Heart right ventricle (tissue), 16 donors: ENCODE results near the gene SCARF1. TPM values are rescaled to one million over a fixed set of nuclear protein-coding genes. Genes with fewer than 3 reads are reported as not detected.
"Not testable (repeated sequence)": the region's sequence is repeated elsewhere in the genome, so short reads cannot be mapped to it uniquely, and the experiment has no call there.

ENCODE experiments used
- ATAC-seq, 8 donors: fragments of 200-7000 bp; cut with Tn5 transposase; one replicate each; pipeline ENCODE4 v1.9.1; 2020; ENCODE audit warnings: mild to moderate bottlenecking in 8 of 8, moderate library complexity in 8 of 8, moderate number of reproducible peaks in 1 of 8
- DNase-seq, 2 donors: peaks; one replicate each; pipeline ENCODE4 v3.0.0-alpha.2; 2020
- H3K27ac ChIP-seq, 10 donors: fragments of 200-600 bp; sonication (generic) in 2 of 10; one replicate each; pipeline versions ENCODE4 v1.5.0 to v1.8.0; 2020 to 2022; ENCODE audit warnings: mild to moderate bottlenecking in 3 of 10
- H3K27me3 ChIP-seq, 7 donors: fragments of 200-600 bp; one replicate each; pipeline ENCODE4 v1.8.0; 2021 to 2022; ENCODE audit warnings: mild to moderate bottlenecking in 2 of 7
- H3K36me3 ChIP-seq, 9 donors: fragments of 200-600 bp; sonication (generic) in 1 of 9; one replicate each; pipeline versions ENCODE4 v1.5.0 to v1.8.0; 2020 to 2022; ENCODE audit warnings: mild to moderate bottlenecking in 2 of 9
- H3K4me1 ChIP-seq, 9 donors: fragments of 200-600 bp; sonication (generic) in 1 of 9; one replicate each; pipeline versions ENCODE4 v1.5.0 to v1.8.0; 2020 to 2022; ENCODE audit warnings: mild to moderate bottlenecking in 4 of 9
- H3K4me3 ChIP-seq, 10 donors: fragments of 200-600 bp; sonication (generic) in 2 of 10; one replicate each; pipeline versions ENCODE4 v1.5.0 to v1.8.0; 2020 to 2022; ENCODE audit warnings: mild to moderate bottlenecking in 7 of 10, moderate library complexity in 2 of 10
- H3K9me3 ChIP-seq, 11 donors: fragments of 200-600 bp in 10 of 11; sonication (generic) in 2 of 11; one replicate each; pipeline versions ENCODE4 v1.5.0 to v1.8.0; 2013 to 2022; ENCODE audit warnings: mild to moderate bottlenecking in 2 of 11, control low read depth in 1 of 11, moderate library complexity in 1 of 11
- CTCF ChIP-seq, 9 donors: fragments of 200-600 bp; sonication (generic) in 2 of 9; IDR thresholded peaks; one replicate each; pipeline versions ENCODE4 v1.5.0 to v1.8.0; 2021 to 2022; ENCODE audit warnings: antibody characterized with exemption in 9 of 9, mild to moderate bottlenecking in 5 of 9, moderate library complexity in 1 of 9
- WGBS, 2 donors: extraction: QIAGEN DNeasy Blood & Tissue Kit; methylation state at CpG; one replicate each; pipeline ENCODE4 v1.1.7; 2013; ENCODE audit warnings: inconsistent platforms in 1 of 2; 5-methylcytosine and 5-hydroxymethylcytosine counted together
- intact Hi-C, 10 donors: fragments of 100-400 bp; cut with DNase I; formaldehyde crosslinking; loops; one replicate each; pipeline versions ENCODE4 v1.11.1 to v1.14.2; 2022
- polyA plus RNA-seq, 2 donors: library from polyadenylated mRNA; stranded (reverse); fragments of 200-250 nt; gene quantifications; one replicate each; pipeline ENCODE4 v1.2.3, GENCODE V29; 2013
- total RNA-seq, 10 donors: library from RNA; stranded (reverse); fragmentation: NEBNext Ultra II Directional in 3 of 10; extraction: Animal tissue kit (Norgen Biotek cat#: 25700) in 3 of 10; gene quantifications; one replicate each; pipeline versions ENCODE4 v1.2.1 to v1.2.4, GENCODE V29; 2021 to 2023
- donor health status: Arrhythmogenic right ventricular cardiomyopathy.
- donor health status: ischemic (EF 13 %, LVEDD 7.1; RV severe dilation, severe dysfunction).
- donor health status: healthy with polysubstance abuse.
- donor health status: DM: no; HTN: yes; CAD: no.
- donor health status: DM: no; HTN: no; CAD: no.
- donor health status: ischemic (EF 25% LVEDD 6.9; RV normal size, moderate dysfunction).
- donor health status: ischemic (EF 25% LVEDD 5.7; RV mildly dilated, moderate dysfunction).
- donor health status: healthy.
- donor health status: DM: yes; HTN: yes; CAD: no.
- donor health status: Ischemic cardiomyopathy.
- donor health status: ischemic (EF 35%, LVEDD 5.7; RV mildly dilated, moderate dysfunction).
- donor health status: nonischemic (EF 11% LVEDD 7.7; RV severe dilation, severe dysfunction).
- donor health status: DM: yes; HTN: yes; CAD: no.
- donor health status: PGD.
- donor health status: ischemic (EF 29% LVEDD 5.4; RV normal size, mild dysfunction).
- donor health status: nonischemic (EF 23%, LVEDD 6.1; RV moderate dilation, normal function).

SCARF1 gene
- total and polyA plus RNA-seq, 12 donors, result 7.6 to 22.6 (median 13.2) TPM

DNA sequence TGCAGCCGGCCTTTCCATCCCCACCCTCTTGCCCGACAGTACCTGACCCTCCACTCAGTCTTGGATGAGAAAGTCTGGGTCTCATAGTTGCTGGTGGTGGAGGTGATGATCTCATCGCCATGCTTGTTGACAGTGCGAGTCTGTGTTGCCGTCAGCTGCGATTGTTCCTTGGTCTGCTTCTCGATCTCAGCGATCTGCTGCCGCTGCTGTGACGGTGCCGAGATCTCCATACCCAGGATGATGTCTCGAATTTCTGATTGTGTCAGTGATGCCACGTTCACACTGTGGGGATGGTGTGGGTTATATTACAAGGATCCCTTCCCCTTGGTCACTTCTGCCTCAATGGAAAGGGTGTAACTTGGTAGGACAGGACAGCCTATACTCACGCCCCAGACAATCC lies 8.2 kb upstream of the SCARF1 start:
- Histone ChIP-seq H3K27me3 (no peaks in the 10 kb centered on the region), H3K4me1 (peaks cover 5 to 17% (median 13%) of the 10 kb centered on the region in 9 donors), H3K27ac (no peak overlapping the region), H3K9me3 (no peaks in the 10 kb centered on the region), H3K4me3 (no peak overlapping the region), H3K36me3 (peaks cover 9 to 88% (median 83%) of the 10 kb centered on the region in 9 donors)
- DNase-seq (no peak), ATAC-seq (no peak)
- 92 to 94% methylated on average over 14 of the region's 14 CpGs for WGBS, 2 donors
- TF ChIP-seq CTCF (IDR thresholded peaks at IDR 0.05), result no peak
- intact Hi-C loops, result loop anchor here in 2 of 10 donors (5.0 to 10.0 kb wide), 3 partner anchors 59 to 381 kb away; partner anchors contain the start of genes DPH1 (in 1 of the 2) and TLCD2 (in 1 of the 2)

DNA sequence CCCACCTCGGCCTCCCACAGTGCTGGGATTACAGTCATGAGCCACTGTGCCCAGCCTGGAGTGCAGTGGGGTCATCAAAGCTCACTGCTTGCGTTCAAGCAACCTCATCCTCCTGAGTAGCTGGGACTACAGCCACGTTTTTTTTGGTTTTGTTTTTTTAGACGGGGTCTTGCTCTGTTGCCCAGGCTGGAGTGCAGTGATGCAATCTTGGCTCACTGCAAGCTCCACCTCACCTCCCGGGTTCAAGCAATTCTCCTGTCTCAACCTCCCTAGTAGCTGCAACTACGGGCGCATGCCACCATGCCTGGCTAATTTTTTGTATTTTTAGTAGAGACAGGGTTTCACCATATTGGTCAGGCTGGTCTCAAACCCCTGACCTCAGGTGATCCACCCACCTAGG lies 7.3 kb upstream of the SCARF1 start:
- not testable (repeated sequence) for H3K4me3 ChIP-seq, ATAC-seq, H3K27me3 ChIP-seq, H3K9me3 ChIP-seq, DNase-seq
- Histone ChIP-seq H3K4me1 (peaks cover 11 to 25% (median 22%) of the 10 kb centered on the region in 9 donors), H3K36me3 (peaks cover under 1 to 79% (median 73%) of the 10 kb centered on the region in 9 donors), H3K27ac (peak overlapping the region in 3 of 10 donors; percentile 0 to 23 (median 20))
- intact Hi-C loops, result loop anchor here in 2 of 10 donors (5.0 to 10.0 kb wide), 3 partner anchors 60 to 382 kb away; partner anchors contain the start of genes DPH1 (in 1 of the 2) and TLCD2 (in 1 of the 2)
- 91 to 93% methylated on average over 7 of the region's 7 CpGs for WGBS, 2 donors

GRCh38 chr17:1651559-1651844 lies 6.0 kb upstream of the SCARF1 start:
- no peak for DNase-seq
- TF ChIP-seq CTCF (IDR thresholded peaks at IDR 0.05), result no peak
- H3K36me3 ChIP-seq, result peaks cover 0 to 70% (median 60%) of the 10 kb centered on the region in 9 donors
- ATAC-seq, result no peak
- H3K4me1 ChIP-seq, result peaks cover 24 to 38% (median 35%) of the 10 kb centered on the region in 9 donors
- H3K9me3 ChIP-seq, result no peaks in the 10 kb centered on the region
- H3K27me3 ChIP-seq, result no peaks in the 10 kb centered on the region
- peak overlapping the region in 3 of 10 donors; percentile 23 to 100 (median 100) for H3K27ac ChIP-seq
- 91 to 93% methylated on average over 4 of the region's 4 CpGs for WGBS, 2 donors
- intact Hi-C loops, result loop anchor here in 2 of 10 donors (5.0 to 10.0 kb wide), 3 partner anchors 61 to 383 kb away; partner anchors contain the start of genes DPH1 (in 1 of the 2) and TLCD2 (in 1 of the 2)
- no peak overlapping the region for H3K4me3 ChIP-seq

DNA sequence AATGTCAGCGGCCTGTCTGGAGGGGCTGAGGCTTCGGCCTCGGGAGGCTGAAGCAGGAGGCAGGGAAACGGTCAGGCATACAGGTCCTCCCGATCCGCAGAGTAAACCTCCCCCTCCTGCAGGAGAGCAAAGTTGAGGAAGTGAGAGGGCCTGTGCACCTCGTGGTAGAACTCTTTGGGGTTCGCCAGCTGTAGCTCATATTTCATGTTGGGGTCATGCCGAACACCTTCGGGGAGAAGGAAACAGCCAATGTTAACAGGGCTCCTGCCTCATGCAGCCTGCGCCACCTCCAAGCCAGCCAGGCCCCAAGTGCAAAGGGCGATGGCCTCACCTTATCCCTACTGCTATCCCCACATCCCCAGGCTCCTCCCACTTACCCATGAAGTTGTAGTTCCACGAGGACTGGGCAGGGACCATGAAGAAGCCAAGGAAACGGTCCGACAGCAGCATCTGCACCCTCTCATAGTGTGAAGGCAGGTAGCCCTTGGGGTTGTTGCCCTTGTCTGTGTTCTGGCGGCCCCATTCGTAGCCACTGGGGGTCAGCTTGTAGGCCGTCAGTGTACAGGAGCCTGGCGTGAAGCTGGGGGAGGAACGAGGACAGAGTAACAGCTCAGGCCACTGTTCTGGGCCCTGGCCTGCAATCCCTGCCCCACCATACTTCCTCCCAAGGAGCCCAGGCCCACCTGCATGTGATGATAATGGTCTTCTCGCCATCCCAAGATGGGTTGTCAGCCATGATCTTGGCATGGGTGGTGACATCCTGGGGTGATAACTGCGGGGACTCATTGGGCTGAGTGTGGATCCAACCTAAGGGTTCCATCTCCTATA lies 5.4 kb upstream of the SCARF1 start:
- H3K27ac ChIP-seq, result peak overlapping the region in 9 of 10 donors; percentile 98 to 100 (median 99)
- 81% methylated on average over 22 of the region's 22 CpGs for WGBS, 2 donors
- intact Hi-C loops, result loop anchor here in 2 of 10 donors (5.0 to 10.0 kb wide), 3 partner anchors 61 to 384 kb away; partner anchors contain the start of genes DPH1 (in 1 of the 2) and TLCD2 (in 1 of the 2)
- no peaks in the 10 kb centered on the region for H3K27me3 ChIP-seq
- H3K4me3 ChIP-seq, result no peak overlapping the region
- no peak for DNase-seq
- H3K9me3 ChIP-seq, result no peaks in the 10 kb centered on the region
- TF ChIP-seq CTCF (IDR thresholded peaks at IDR 0.05), result no peak
- no peak for ATAC-seq
- H3K4me1 ChIP-seq, result peaks cover 30 to 44% (median 40%) of the 10 kb centered on the region in 9 donors
- H3K36me3 ChIP-seq, result peaks cover 0 to 70% (median 55%) of the 10 kb centered on the region in 9 donors
